NCI-H774 (cell line): Measurements from ENCODE around the gene CCDC148.
"Not testable (repeated sequence)": the region's sequence is repeated elsewhere in the genome, so short reads cannot be mapped to it uniquely, and the experiment has no call there.

Experiments used
- DNase-seq: peaks from one replicate; lab custom pipeline; 2025; lab: John Stamatoyannopoulos, UW

CCDC148 gene

DNA sequence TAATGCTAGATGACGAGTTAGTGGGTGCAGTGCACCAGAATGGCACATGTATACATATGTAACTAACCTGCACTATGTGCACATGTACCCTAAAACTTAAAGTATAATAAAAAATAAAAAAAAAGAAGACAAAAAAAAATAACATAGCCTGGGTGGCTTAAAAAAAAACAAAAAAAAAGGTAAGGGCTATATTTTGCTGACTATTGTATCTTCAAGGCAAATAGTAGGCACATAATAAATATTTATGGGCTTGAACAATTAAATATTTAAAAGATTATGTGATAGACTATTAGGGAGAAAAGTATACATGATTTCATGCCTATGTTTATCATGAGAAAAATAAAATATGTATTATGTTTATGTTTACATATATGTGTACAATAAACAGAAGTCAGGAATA, 99.4 kb downstream of the CCDC148 start:
- no peak for DNase-seq

- not testable (repeated sequence) for DNase-seq
Observed at GRCh38 chr2:158351466-158351816, 105.1 kb downstream of the CCDC148 start.

DNA sequence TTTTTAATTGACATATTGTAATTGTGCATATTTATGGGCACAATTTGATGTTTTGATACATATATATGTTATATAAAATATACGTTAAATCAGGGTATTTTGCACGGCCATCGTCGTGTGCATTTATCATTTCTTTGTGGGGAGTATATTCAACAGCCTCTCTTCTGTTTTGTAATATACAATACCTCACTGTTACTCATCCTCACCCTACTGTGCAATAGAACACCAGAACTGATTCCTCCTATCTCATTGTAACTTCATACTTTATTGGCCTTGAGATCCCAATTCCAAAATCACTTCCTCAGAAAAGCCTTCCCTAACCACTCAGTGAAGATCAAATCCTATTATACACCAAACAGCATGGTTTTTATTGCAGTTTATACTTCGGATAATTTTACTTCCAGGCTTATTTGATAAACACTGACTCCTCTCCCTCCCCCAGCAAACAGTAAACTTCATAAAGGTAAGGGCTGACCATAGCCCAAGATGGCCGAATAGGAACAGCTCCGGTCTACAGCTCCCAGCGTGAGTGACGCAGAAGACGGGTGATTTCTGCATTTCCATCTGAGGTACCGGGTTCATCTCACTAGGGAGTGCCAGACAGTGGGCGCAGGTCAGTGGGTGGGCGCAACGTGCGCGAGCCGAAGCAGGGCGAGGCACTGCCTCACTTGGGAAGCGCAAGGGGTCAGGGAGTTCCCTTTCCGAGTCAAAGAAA, 105.6 kb downstream of the CCDC148 start:
- DNase-seq: not testable (repeated sequence)

DNA sequence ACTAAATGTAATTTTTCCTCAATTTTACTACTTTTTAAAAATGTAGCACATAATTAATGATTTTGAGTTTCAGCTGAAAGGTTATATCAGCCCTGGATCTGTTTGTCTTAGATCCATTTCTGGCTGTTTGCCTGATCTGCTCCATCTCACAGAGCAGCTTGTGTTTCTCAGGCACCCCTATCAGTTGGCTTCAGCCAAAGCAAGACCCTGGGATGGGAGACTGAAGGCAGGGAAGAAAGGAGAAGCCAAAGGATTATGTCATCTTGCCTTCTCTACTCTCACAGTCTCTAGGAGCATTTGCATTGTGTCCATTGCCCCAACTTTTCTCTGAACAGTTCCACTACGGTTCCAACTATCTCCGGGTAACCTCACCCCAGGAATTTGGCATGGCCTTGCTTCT, 110.5 kb downstream of the CCDC148 start:
- DNase-seq: no peak

- DNase-seq: no peak
Observed at GRCh38 chr2:158339513-158339912, 117.0 kb downstream of the CCDC148 start.

DNA sequence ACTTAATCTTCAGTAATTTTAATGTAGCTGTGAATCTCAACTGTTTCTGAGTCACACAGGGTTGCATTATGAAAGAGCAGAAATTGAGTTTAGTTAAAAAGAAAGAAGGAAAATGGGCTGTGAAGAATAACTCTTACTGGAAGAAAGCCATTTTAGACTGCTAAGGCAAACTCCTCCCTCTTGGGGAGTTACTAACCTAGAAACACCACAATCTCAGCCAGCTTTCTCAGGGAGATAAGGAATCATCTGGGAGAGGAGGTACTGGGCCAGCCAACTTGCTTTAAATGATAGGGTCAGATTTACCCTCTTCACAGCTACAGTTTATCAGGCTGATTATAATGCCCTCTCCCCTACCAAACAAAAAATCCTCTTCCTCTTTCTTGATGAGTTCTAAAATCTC, 119.5 kb downstream of the CCDC148 start:
- no peak for DNase-seq

DNA sequence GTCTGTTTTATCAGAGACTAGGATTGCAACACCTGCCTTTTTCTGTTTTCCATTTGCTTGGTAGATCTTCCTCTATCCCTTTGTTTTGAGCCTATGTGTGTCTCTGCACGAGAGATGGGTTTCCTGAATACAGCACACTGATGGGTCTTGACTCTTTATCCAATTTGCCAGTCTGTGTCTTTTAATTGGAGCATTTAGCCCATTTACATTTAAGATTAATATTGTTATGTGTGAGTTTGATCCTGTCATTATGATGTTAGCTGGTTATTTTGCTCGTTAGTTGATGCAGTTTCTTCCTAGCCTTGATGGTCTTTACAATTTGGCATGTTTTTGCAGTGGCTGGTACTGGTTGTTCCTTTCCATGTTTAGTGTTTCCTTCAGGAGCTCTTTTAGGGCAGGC, 124.8 kb downstream of the CCDC148 start:
- DNase-seq: not testable (repeated sequence)

DNA sequence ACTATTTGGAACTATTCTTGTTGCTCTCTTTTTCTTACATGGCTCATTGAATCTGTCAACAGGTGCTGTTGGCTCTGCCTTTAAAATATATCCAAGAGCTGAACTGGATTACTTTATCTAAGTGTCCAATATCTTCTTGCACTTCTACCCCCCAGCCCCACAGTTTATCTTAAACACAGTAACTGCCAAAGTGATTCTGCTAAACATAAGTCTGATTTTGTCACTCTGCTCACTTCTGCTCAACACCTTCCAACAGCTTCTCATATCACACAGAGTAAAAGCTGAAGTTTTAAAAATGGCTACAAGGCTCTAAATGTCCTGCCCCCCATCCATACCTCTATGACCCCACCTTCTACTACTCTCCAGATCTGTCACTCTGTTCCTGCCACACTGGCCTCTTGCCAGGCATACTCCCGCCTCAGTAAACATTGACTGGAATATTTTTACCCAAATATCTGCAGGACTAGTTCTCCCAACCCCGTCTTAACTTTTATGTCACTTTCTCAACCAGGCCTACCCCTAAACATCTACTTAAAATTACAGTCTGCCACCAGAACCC, 130.7 kb downstream of the CCDC148 start:
- no peak for DNase-seq

DNA sequence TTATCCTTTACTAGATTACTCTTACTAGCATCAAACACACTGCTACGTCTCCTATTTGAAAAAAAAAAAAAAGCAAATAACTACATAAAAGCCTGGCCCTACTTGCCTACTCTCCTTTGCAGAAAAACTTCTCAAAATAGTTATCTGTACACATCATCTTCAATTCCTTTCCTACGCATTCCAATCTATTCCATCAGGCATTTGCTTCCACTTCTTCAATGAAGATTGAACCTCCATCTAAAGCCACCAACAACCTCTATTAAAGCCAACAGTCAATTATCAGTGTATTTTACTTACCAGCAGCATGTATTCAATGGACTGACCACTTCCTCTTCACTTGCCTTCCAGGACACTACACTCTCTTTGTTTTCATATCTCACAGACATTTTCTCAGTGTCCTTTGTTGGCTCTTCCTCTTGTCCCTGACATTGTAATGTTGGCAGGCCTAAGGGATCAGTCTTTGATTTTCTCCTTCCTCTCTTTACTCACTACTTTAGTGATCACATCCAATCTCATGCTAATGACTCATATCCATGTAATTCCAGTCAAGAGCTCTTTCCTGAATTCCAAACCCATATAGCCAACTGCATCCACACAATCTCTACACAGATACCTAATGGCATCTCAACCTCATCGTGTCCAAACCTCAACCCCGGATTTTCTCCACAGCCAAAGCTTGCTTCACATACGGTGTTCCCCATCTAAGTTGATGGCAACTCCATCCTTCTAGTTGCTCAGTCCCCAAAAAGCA, 131.3 kb downstream of the CCDC148 start:
- no peak for DNase-seq

- DNase-seq: no peak
Observed at GRCh38 chr2:158323381-158323780, 133.2 kb downstream of the CCDC148 start.

DNA sequence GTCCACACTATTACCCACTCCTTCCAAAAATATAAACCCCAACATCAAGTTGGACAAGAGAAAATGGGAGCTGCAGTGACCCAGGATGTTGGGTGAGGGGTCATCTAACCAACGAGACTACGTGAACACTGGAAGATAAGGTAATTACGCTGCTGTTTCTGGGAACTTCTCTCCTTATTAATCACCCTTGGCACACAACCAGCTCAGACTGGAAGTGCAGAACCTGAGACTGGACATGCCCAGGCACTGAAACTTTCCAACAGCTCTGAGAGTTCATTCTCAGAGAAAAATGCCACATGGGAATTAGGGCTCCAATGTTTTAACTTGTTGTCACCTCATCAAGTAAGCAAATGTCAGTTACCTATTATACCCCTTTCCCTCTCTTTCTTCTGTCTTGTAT, 135.3 kb downstream of the CCDC148 start:
- DNase-seq: no peak

GRCh38 chr2:158319269-158319668, 137.3 kb downstream of the CCDC148 start:
- no peak for DNase-seq

DNA sequence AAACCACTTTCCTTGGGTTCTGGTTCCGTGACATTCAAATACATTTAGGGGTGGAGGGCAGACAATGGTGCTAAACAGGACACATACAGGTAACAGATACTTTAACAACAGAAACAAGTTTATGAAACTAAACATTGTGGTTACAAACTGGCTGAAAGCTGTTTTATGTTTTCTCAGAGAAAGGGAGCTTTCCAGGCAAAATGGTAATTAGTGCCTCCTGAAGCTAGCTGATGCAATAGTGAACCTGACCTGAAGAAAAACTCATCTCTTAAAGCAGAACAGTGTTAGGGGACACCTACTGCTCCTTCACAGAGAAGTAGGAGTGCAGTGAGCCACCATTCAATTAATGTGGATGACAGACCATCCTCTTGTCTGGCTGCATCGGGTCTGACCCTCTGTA, 138.9 kb downstream of the CCDC148 start:
- DNase-seq: no peak

GRCh38 chr2:158315803-158316414, 140.6 kb downstream of the CCDC148 start:
- no peak for DNase-seq

DNA sequence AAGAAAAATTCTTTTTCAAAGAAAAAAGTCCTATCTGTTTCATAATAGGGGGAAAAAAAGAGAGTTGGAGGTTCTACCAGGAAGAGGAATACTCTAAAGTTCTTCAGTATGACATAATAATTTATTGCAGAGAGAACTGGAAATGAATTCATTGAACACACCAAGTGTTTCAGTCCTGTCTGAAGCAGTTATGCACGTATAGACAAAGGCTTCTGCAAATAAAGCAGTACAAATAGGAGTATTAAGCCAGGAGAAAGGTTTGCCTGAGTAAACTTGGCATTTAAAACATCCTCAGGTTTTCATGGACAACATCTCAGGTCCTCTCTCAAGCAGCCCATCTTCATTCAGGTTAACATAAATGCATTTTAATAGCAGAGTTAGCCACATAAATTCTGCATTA, 141.6 kb downstream of the CCDC148 start:
- peak; percentile 31 for DNase-seq

DNA sequence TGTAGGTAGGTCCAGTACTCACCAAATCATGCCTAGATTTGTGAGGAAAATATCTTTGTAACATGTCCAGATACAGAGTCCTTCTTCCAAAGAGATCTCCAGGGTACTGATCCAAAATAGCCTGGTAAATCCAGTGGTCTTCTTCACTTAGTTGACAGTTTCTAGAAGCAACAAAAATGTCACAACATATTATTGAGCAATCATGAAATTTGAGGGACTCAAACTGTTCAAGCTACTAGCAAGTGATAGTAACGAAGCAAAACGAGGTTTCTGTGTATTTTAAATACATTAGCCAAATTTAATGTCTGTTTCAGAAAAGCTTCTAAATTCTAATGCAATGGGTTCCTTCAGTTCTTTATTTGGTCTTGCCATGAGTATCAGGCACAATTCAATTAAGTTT, 142.8 kb downstream of the CCDC148 start:
- DNase-seq: no peak

DNA sequence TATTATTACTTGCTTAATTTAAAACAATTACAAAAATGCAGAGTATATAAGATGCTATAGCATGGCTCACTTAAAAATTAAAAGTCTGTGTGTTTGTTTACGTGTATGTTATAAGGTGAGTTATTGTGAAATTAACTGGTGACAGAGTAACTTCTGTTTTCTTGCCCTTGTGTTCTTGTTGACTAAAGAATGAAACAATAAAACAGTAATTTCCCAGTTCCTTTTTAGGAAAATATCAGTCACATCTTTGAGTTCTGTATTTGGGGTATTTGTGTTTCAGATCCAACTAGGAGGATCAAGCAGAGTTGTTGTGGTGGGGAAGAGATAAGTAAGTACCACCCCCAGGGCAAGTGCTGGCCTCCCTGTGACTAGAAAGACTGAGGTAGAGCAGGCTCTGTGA, 143.6 kb downstream of the CCDC148 start:
- no peak for DNase-seq

- DNase-seq: not testable (repeated sequence)
Observed at GRCh38 chr2:158310407-158310806, 146.1 kb downstream of the CCDC148 start.

DNA sequence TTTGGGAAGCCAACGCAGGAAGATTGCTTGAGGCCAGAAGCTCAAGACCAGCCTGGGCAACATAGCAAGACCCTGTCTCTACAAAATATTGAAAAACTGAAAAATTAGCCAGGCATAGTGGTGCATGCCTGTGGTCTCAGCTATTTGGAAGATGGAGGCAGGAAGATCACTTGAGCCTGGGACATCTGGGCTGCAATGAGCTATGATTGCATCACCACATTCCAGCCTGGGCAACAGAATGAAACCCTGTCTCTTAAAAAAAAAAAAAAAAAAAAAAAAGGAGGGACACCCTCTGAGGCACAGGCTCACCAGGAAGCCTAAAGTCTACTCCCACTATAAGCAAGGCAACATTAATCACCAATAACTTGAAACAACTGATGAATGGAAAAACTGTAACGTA, 151.1 kb downstream of the CCDC148 start:
- DNase-seq: no peak

GRCh38 chr2:158300394-158300793, 156.2 kb downstream of the CCDC148 start:
- no peak for DNase-seq

- DNase-seq: no peak
Observed at GRCh38 chr2:158297606-158298005, 158.9 kb downstream of the CCDC148 start.

DNA sequence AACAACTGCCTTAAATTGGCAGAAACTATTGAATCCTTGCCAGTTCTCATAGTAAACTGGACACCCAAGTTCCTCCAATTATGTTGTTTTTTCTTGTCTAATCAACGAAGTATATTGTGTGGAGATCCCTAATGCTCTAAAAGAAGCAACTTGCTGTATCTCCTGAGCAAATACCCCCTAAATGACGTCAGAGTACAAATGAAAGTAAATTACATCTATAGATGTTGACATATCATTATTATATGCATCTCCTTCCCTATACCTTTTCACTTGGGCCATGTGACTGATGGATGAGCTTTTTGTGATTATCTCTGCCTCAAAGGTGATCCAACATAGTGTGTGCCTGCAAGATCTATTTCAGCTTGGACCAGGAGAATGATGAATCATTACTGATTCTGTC, 159.4 kb downstream of the CCDC148 start:
- no peak for DNase-seq

GRCh38 chr2:158293722-158294121, 162.8 kb downstream of the CCDC148 start:
- DNase-seq: no peak
